Fibroblast of lung (primary cell): ENCODE measurements around the gene ZNF608.

ENCODE experiments used
- EZH2 ChIP-seq: IDR thresholded peaks from 2 replicates; pipeline ENCODE4 v1.5.1; 2012; ENCODE audit warnings: low read length, control low read depth, mild to moderate bottlenecking; ENCODE audit errors: missing control alignments
- TF ChIP-seq, protein P1 (sequence below), 2 donors: IDR thresholded peaks in 1 of 2; conservative IDR thresholded peaks in 1 of 2; 1 replicate in 1 of 2; 2 replicates in 1 of 2; pipeline ENCODE4 v1.5.1; 2011 to 2012; ENCODE audit warnings: low read length in 2 of 2, control low read depth in 1 of 2, inconsistent platforms in 1 of 2, low read depth in 1 of 2, mild to moderate bottlenecking in 1 of 2

GRCh38 chr5:124754206-124754927 lies 7.9 kb upstream of the ZNF608 start:
- TF ChIP-seq, protein P1, sequence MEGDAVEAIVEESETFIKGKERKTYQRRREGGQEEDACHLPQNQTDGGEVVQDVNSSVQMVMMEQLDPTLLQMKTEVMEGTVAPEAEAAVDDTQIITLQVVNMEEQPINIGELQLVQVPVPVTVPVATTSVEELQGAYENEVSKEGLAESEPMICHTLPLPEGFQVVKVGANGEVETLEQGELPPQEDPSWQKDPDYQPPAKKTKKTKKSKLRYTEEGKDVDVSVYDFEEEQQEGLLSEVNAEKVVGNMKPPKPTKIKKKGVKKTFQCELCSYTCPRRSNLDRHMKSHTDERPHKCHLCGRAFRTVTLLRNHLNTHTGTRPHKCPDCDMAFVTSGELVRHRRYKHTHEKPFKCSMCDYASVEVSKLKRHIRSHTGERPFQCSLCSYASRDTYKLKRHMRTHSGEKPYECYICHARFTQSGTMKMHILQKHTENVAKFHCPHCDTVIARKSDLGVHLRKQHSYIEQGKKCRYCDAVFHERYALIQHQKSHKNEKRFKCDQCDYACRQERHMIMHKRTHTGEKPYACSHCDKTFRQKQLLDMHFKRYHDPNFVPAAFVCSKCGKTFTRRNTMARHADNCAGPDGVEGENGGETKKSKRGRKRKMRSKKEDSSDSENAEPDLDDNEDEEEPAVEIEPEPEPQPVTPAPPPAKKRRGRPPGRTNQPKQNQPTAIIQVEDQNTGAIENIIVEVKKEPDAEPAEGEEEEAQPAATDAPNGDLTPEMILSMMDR (conservative IDR thresholded peaks at IDR 0.05 in 1 of 2, IDR thresholded peaks at IDR 0.05 in 1 of 2; ENCODE audit: low read depth in 1 of 2, low read length in 2 of 2), result no peak
- no peak for TF ChIP-seq EZH2
